ENCODE measurements around the gene PTPA. TPM values are rescaled to one million over a fixed set of nuclear protein-coding genes. Genes with fewer than 3 reads are reported as not detected.

The PTPA gene
- total RNA-seq, 4 donors from 2014 or later = 59.1 to 108 (median 83.8) TPM

DNA sequence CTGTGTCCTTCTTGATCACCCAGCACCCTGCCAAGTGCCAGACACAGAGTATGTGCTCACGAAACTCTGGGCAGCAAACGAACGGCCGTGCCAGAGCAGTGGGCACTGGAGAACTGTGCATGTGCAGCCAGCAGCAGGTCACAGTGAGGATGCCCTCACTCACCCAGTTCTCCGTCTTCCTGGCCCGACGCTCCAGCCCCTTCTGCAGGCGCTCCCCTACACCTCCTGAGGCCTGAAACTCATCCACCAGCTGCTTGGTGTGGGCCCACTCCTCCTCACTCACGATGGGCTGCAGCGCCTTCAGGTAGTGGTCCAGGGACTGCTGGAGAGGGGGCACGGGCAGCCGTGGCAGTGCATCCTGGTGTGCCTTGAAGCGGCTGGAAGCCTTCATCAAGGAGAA is 3.6 kb upstream of the PTPA start:
- no peak overlapping the region for H3K27ac ChIP-seq
- H3K4me1 ChIP-seq = peaks cover 52% of the 10 kb centered on the region
- H3K9me3 ChIP-seq = no peaks in the 10 kb centered on the region
- peaks cover 10% of the 10 kb centered on the region for H3K36me3 ChIP-seq
- H3K27me3 ChIP-seq = no peaks in the 10 kb centered on the region
- H3K4me3 ChIP-seq = no peak overlapping the region
- DNase-seq (ENCODE audit: low spot score in 2 of 2) = no peak
- 90% methylated on average over 13 of the region's 13 CpGs for WGBS
- no peak for TF ChIP-seq EP300 (IDR thresholded peaks at IDR 0.05)
- no peak for TF ChIP-seq POLR2AphosphoS5 (IDR thresholded peaks at IDR 0.05)
- TF ChIP-seq, protein P1, sequence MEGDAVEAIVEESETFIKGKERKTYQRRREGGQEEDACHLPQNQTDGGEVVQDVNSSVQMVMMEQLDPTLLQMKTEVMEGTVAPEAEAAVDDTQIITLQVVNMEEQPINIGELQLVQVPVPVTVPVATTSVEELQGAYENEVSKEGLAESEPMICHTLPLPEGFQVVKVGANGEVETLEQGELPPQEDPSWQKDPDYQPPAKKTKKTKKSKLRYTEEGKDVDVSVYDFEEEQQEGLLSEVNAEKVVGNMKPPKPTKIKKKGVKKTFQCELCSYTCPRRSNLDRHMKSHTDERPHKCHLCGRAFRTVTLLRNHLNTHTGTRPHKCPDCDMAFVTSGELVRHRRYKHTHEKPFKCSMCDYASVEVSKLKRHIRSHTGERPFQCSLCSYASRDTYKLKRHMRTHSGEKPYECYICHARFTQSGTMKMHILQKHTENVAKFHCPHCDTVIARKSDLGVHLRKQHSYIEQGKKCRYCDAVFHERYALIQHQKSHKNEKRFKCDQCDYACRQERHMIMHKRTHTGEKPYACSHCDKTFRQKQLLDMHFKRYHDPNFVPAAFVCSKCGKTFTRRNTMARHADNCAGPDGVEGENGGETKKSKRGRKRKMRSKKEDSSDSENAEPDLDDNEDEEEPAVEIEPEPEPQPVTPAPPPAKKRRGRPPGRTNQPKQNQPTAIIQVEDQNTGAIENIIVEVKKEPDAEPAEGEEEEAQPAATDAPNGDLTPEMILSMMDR (IDR thresholded peaks at IDR 0.05) = no peak
- no peak for TF ChIP-seq POLR2A (IDR thresholded peaks at IDR 0.05)

DNA sequence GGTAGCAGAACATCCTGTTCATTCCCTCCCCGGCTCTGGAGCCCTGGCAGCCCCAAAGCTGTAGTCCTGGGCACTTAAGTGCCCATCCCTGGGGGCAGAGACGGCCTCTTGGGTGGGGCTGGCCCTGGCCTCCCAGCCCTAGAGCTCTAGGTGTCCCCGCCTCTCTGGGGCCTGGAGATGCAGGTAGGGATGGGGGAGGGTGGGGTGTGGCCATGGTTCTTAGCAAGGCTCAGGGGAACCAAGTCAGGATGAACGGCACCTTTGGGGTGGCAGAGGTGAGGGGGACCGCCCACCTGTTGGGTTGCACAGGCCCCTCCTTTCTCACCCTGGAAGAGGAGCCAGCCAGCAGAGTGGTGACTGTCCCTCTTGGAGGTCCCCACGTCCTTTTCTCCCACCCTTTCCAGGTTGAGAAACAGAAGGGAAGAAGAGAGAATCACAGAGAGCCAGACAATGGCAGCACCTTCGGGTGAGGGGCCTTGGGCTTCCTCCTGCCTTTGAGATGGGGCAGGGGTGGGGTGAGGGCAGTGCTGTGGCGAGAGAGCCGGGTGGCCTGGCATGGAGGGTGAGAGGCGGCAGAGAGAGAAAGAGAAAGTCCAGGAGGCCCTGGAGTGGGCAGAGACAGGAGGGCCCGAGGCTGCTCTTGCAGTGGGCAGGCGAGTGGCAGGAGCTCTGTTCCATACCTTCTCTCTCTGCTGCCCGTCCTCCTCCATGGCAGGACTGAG is 3.0 kb upstream of the PTPA start:
- H3K27ac ChIP-seq = no peak overlapping the region

DNA sequence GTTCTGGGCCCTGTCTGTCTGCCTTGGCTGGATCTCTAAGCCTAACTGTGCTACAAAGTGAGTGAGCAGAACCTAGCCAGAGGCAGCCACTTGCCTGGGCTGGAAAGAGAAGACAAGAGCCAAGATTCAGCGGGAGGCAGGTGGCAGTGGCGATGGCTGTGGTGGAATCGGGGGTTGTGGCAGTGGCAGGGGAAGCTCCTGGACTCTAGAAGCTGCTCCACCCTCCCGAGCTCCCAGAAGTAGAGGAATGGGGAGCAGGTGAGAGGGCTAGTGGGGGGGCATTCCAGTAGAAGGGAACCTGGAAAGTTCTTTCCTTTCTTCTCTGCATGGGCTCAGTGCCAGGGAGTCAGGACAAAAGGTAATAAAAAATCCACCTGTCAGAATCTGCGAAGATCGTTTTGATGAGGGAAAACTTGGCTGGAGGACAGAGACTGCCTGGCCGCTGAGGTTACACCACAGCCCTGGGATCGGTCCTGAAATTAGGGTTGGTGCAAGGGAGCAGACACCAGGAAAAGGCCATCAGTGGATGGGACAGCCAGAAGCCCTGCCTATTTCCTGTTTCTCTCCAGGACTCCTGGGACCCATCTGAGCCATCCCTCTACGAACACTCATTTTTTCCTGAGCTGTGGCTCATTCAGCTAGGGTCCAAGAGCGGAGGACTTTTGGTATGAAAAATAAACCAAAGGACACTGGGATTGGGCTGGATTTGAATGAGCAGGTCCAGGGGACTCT is 2.2 kb upstream of the PTPA start:
- peaks cover 10% of the 10 kb centered on the region for H3K36me3 ChIP-seq
- no peaks in the 10 kb centered on the region for H3K9me3 ChIP-seq
- TF ChIP-seq, protein P1 (IDR thresholded peaks at IDR 0.05) = no peak
- TF ChIP-seq POLR2A (IDR thresholded peaks at IDR 0.05) (no peak), POLR2AphosphoS5 (IDR thresholded peaks at IDR 0.05) (no peak), EP300 (IDR thresholded peaks at IDR 0.05) (no peak)
- 48% methylated on average over 10 of the region's 10 CpGs for WGBS
- peak overlapping the region; percentile 95 for H3K4me3 ChIP-seq
- H3K4me1 ChIP-seq = peaks cover 49% of the 10 kb centered on the region
- H3K27me3 ChIP-seq = no peaks in the 10 kb centered on the region
- DNase-seq (ENCODE audit: low spot score in 2 of 2) = no peak
- peak overlapping the region; percentile 91 for H3K27ac ChIP-seq

More for the DNA sequence above, 3.0 kb upstream of the PTPA start:
- WGBS = 65% methylated on average over 11 of the region's 13 CpGs
- Histone ChIP-seq H3K36me3 (peaks cover 10% of the 10 kb centered on the region), H3K27me3 (no peaks in the 10 kb centered on the region), H3K4me3 (no peak overlapping the region), H3K4me1 (peaks cover 49% of the 10 kb centered on the region), H3K9me3 (no peaks in the 10 kb centered on the region)
- no peak for TF ChIP-seq POLR2AphosphoS5 (IDR thresholded peaks at IDR 0.05)
- TF ChIP-seq POLR2A (IDR thresholded peaks at IDR 0.05) = no peak
- TF ChIP-seq, protein P1 (IDR thresholded peaks at IDR 0.05) = no peak
- TF ChIP-seq EP300 (IDR thresholded peaks at IDR 0.05) = no peak
- DNase-seq (ENCODE audit: low spot score in 2 of 2) = no peak

DNA sequence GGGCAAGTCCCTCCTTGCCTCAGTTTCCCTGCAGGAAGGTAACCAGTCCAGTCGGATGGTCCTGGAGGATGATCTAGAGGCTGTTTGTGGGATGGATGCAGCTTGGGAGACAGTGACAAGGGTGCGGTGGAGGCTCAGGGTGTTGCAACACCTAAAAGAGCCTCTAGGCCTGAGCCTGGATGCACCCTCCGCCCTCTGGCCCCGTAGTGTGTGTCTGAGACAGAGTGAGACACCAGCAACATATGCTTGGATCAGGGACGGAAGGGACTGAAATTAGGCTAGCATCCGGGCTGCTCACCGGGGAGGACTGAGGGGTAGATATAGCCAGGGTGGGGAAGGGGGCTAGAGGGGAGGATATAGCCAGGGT is 1.7 kb upstream of the PTPA start:
- peaks cover 10% of the 10 kb centered on the region for H3K36me3 ChIP-seq
- DNase-seq (ENCODE audit: low spot score in 2 of 2) = peak in 1 of 2 donors; percentile 86
- no peaks in the 10 kb centered on the region for H3K9me3 ChIP-seq
- H3K4me3 ChIP-seq = peak overlapping the region; percentile 95
- H3K27me3 ChIP-seq = no peaks in the 10 kb centered on the region
- WGBS = 30% methylated on average over 6 of the region's 7 CpGs
- TF ChIP-seq EP300 (IDR thresholded peaks at IDR 0.05) (no peak), POLR2AphosphoS5 (IDR thresholded peaks at IDR 0.05) (no peak), POLR2A (IDR thresholded peaks at IDR 0.05) (no peak)
- TF ChIP-seq, protein P1 (IDR thresholded peaks at IDR 0.05) = no peak
- H3K4me1 ChIP-seq = peaks cover 52% of the 10 kb centered on the region
- H3K27ac ChIP-seq = peak overlapping the region; percentile 91
